IMR-90 (cell line): ENCODE measurements around the gene GMFB.

ENCODE experiments used
- CTCF ChIP-seq: conservative IDR thresholded peaks from 2 replicates; pipeline ENCODE4 v1.5.1; 2012; ENCODE audit warnings: mild to moderate bottlenecking, low read depth, low read length, improper control_type of control experiment
- POLR2A ChIP-seq: IDR thresholded peaks from 2 replicates; pipeline ENCODE4 v1.6.1; 2012; ENCODE audit warnings: mild to moderate bottlenecking, low read depth, low read length
- SMC3 ChIP-seq: fragments of 150-350 bp; IDR thresholded peaks from 2 replicates; pipeline ENCODE4 v1.6.1; 2016; ENCODE audit warnings: low read depth, mild to moderate bottlenecking, antibody characterized with exemption, low read length, moderate library complexity
- TF ChIP-seq, protein P1 (sequence below): fragments of 150-350 bp; IDR thresholded peaks from 2 replicates; pipeline ENCODE4 v1.6.1; 2016; ENCODE audit warnings: low read depth, mild to moderate bottlenecking, low read length, moderate library complexity, borderline replicate concordance

DNA sequence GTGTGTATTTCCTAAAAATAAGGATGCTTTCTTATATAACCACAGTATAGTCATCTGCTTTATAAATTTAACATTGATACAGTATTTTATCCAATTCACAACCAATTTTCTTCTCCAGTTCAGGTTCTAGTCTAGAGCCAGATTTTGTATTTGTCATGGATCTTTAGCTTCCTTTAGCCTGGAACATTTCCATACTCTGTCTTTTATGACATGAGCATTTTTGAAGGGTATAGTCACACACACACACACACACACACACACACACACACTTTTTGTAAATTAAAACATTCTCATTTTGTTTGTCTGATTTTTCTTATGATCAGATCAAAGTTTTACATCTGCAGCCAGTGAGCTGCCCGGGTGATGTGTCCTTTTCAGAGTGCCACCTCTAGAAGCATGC, 46.3 kb upstream of the GMFB start:
- TF ChIP-seq POLR2A (no peak), CTCF (no peak), SMC3 (no peak)
- TF ChIP-seq, protein P1, sequence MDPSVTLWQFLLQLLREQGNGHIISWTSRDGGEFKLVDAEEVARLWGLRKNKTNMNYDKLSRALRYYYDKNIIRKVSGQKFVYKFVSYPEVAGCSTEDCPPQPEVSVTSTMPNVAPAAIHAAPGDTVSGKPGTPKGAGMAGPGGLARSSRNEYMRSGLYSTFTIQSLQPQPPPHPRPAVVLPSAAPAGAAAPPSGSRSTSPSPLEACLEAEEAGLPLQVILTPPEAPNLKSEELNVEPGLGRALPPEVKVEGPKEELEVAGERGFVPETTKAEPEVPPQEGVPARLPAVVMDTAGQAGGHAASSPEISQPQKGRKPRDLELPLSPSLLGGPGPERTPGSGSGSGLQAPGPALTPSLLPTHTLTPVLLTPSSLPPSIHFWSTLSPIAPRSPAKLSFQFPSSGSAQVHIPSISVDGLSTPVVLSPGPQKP: no peak
